GM12875 (cell line): Measurements from ENCODE around the gene WNT3A.

Experiments
- H3K4me3 ChIP-seq: one replicate; pipeline ENCODE4 v1.5.1; 2011; ENCODE audit warnings: low read depth, low read length, control low read depth
- TF ChIP-seq, protein P1 (sequence below): IDR thresholded peaks from 2 replicates; pipeline ENCODE4 v1.5.1; 2011; ENCODE audit warnings: low read depth, mild to moderate bottlenecking, control low read depth, inconsistent platforms, low read length, moderate library complexity, borderline replicate concordance; ENCODE audit not compliant: insufficient read depth

The WNT3A gene

DNA sequence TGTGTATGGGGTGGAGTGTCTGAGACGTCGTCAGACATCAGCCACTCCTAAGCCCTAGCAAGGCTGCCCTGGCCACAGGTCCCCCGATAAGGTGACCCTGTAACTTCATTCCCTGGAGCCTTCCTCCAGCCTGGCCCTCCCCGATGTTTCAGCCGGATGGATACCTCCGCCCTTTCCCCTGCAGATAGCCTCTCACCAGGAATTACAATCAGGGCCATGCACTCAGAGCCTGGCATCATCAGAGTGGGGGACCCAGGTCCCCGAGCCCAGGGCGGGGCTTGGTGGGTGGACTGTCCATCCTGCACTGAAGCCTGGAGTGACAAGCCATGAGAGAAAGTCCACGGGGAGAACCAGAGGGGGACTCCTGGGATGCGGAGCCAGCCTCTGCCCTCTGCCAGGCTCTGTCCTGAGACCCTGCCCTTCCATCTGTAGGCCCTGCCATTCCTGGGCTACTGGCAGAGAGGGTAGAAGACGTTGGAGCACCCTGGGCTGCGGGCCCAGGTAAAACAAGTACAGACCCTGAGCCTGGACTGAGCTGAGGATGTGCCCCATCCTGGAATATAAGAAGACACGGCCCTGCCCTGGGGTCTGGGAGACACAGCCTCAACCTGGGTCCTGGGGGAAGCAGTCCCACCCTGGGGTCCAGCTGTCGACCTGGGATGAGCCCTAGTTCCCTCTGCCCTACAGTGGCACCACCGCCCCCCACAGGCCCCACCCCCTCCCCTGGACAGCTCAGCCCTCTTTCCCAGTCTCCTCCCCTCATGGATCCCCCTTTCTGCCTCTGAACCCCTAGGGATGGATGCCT lies 58.9 kb downstream of the WNT3A start:
- H3K4me3 ChIP-seq, result no peak overlapping the region
- TF ChIP-seq, protein P1, sequence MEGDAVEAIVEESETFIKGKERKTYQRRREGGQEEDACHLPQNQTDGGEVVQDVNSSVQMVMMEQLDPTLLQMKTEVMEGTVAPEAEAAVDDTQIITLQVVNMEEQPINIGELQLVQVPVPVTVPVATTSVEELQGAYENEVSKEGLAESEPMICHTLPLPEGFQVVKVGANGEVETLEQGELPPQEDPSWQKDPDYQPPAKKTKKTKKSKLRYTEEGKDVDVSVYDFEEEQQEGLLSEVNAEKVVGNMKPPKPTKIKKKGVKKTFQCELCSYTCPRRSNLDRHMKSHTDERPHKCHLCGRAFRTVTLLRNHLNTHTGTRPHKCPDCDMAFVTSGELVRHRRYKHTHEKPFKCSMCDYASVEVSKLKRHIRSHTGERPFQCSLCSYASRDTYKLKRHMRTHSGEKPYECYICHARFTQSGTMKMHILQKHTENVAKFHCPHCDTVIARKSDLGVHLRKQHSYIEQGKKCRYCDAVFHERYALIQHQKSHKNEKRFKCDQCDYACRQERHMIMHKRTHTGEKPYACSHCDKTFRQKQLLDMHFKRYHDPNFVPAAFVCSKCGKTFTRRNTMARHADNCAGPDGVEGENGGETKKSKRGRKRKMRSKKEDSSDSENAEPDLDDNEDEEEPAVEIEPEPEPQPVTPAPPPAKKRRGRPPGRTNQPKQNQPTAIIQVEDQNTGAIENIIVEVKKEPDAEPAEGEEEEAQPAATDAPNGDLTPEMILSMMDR, result no peak

DNA sequence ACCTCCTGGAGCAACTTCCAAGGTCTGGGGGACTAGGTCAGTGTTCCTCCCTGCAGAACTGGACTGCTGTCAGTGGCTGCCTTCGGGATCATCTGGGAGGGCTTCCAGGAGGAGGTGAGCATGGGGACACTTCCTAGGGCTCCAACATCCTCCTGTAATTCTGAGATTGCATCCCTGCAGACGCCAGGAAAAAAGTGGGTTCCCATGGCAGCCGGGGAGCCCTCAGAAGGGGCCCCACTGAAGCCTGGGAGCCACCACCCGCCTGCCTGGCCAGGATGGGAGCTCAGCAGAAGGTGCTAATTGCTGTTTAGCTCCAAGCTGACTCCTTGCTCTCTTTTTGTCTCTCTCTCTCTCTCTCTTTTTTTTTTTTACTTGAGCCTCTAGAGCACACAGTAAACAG lies 59.6 kb downstream of the WNT3A start:
- H3K4me3 ChIP-seq, result no peak overlapping the region
- TF ChIP-seq, protein P1, result no peak

DNA sequence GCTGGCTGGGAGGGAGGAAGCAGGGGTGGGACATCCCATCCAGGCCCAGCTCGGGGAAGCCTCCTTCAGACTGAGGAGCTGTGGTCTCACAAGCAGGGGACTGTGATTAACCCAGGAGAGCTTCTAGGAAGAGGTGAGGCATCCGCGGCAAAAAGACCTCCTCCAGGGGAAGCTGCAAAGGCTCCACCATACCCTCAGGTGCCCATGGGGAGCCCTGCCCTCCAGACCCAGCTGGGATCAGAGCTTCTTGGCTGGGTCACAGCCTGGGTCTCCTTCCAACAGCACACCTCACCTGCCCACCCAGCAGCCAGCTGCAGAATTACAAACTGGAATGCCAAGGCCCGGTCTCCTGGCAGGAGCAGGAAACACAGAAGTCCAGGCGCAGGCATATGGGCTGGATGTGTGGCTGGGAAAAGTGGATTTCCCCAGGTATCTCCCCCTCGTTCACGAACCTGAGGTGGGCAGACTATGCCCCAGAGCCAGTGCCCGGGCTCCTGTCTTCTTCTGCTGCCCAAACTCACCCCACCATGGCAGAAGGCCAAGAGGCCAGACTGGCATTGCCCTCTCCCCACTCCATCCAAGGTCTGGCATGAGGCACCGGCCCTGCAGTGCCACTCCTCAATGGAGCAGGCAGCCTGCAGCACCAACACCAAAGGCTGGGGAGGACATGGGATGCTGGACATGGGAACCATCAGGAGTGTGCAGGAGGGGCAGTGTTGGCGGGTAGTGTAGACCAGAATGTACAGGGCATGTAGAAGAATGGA lies 60.3 kb downstream of the WNT3A start:
- TF ChIP-seq, protein P1, result no peak
- H3K4me3 ChIP-seq, result no peak overlapping the region

DNA sequence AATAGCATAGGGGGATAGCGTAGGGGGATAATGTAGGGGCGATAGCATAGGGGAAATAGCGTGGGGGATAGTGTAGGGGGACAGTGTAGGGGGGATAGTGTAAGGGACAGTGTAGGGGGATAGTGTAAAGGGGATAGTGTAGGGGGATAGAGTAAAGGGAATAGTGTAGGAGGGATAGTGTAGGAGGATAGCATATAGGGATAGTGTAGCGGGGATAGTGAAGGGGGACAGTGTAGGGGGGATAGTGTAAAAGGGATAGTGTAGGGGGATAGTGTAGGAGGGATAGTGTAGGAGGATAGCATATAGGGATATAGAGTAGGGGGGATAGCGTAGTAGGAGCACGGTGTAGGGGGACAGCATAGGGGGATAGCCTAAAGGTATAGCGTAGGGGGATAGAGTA lies 61.6 kb downstream of the WNT3A start:
- TF ChIP-seq, protein P1, result no peak
- H3K4me3 ChIP-seq, result no peak overlapping the region

DNA sequence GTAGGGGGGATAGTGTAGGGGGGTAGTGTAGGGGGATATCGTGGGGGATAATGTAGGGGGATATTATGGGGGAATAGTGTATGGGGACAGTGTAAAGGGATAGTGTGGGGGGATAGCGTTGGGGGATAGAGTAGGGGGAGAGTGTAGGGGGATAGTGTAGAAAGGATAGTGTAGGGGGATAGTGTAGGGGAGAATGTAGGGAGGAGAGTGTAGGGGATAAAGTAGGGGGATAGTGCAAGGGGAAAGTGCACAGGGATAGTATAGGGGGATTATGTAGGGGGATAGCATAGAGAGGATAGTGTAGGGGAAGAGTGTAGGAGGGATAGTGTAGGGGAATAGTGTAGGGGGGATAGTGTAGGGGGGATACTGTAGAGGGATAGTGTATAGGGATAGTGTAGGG lies 63.4 kb downstream of the WNT3A start:
- no peak overlapping the region for H3K4me3 ChIP-seq
- TF ChIP-seq, protein P1, result no peak

DNA sequence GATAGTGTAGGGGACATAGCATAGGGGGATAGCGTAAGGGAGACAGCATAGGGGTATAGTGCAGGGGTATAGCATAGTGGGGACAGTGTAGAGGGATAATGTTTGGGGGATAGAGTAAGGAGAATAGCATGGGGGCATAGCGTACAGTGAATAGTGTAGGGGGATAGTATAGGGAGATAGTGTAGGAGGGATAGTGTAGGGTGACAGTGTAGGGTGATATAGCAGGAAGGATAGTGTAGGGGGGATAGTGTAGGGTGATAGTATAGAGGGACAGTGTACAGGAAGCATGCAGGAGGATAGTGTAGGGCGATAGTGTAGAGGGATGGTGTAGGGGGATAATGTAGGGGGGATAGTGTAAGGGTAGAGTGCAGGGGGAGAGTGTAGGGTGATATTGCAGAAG lies 64.1 kb downstream of the WNT3A start:
- TF ChIP-seq, protein P1, result no peak
- no peak overlapping the region for H3K4me3 ChIP-seq
